Stimulated activated CD4-positive, alpha-beta T cell treated with anti-CD3 and anti-CD28 coated beads, TNF-alpha, amount 100 ng/mL, for 24 hours (primary cell): ENCODE data around the gene CELA2B.
A peak's percentile ranks its signal among the peaks of the same experiment; 100 is the strongest.

Experiments used
- DNase-seq, 3 experiments: peaks; one replicate each; pipeline ENCODE4 v3.0.0-alpha.2; 2020; ENCODE audit warnings: low read depth in 3 of 3

The CELA2B gene

GRCh38 chr1:15525050-15526020, 49.4 kb downstream of the CELA2B start:
- DNase-seq: no peak

GRCh38 chr1:15526021-15526489, 50.2 kb downstream of the CELA2B start:
- DNase-seq: no peak

GRCh38 chr1:15526490-15527339, 50.8 kb downstream of the CELA2B start, which contains the start of gene DNAJC16:
TSS of gene DNAJC16 (plus strand) at chr1:15526848. CDS start at chr1:15529106, 2,258 bp downstream.
- DNase-seq: peak; percentile 94 to 98 (median 97)

- DNase-seq: no peak
Observed at GRCh38 chr1:15531003-15531402, 55.1 kb downstream of the CELA2B start.

DNA sequence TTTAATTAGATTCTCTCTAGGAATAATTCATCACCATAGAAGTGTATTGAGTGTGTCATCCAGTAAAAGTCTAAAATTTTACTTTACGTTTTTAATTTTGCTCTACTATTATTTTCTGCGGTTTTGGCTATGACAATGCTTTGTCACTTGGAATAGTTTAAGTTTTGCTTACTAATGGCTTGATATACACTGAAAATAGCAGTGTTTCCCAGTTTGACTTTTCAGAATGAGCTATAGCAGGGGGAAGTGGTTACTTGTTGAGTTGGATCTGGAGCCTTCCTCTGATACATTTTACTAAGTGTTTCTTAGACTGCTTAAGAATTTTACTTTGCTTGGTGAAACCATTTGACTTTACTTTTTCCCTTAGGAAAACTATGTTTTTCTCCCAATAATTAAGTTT, 55.8 kb downstream of the CELA2B start:
- no peak for DNase-seq

GRCh38 chr1:15538771-15539170, 62.9 kb downstream of the CELA2B start:
- DNase-seq: no peak

DNA sequence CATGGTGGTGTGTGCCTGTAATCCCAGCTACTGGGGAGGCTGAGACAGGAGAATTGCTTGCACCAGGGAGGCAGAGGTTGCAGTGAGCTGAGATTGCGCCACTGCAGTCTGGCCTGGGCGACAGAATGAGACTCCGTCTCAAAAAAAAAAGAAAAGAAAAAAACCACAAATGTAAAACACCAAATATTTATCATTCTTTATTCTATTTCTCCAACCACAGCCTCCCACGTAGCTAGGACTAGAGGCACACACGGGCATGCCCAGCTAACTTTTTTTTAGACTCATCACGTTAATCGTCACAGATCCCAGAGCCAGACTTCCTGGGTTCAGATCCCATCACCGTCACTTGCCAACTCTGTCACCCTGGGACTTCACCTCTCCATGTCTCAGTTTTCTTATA, 64.3 kb downstream of the CELA2B start:
- no peak for DNase-seq
